Stomach smooth muscle (tissue), 2 donors: ENCODE data around the gene CIITA.

Experiments
- H3K27ac ChIP-seq: one replicate; pipeline ENCODE4 v1.7.0; 2013; ENCODE audit warnings: mild to moderate bottlenecking, low read length, inconsistent platforms
- H3K27me3 ChIP-seq, 2 donors: one replicate each; pipeline ENCODE4 v1.7.0; 2013; ENCODE audit warnings: low read length in 2 of 2; ENCODE audit not compliant: insufficient read depth in 2 of 2, control insufficient read depth in 1 of 2
- H3K36me3 ChIP-seq, 2 donors: one replicate each; pipeline ENCODE4 v1.7.0; 2013; ENCODE audit warnings: low read length in 2 of 2; ENCODE audit not compliant: control insufficient read depth in 2 of 2, insufficient read depth in 2 of 2
- H3K4me1 ChIP-seq: one replicate; pipeline ENCODE4 v1.7.0; 2013; ENCODE audit warnings: low read length; ENCODE audit not compliant: control insufficient read depth, insufficient read depth
- H3K4me3 ChIP-seq, 2 donors: one replicate each; pipeline ENCODE4 v1.7.0; 2013; ENCODE audit warnings: low read length in 2 of 2
- H3K9ac ChIP-seq, 2 donors: one replicate each; pipeline ENCODE4 v1.7.0; 2013; ENCODE audit warnings: low read length in 2 of 2, mild to moderate bottlenecking in 1 of 2
- H3K9me3 ChIP-seq, 2 donors: one replicate each; pipeline ENCODE4 v1.7.0; 2013; ENCODE audit warnings: low read length in 2 of 2; ENCODE audit not compliant: control insufficient read depth in 2 of 2
- donor health status: healthy.
- donor health status: Pancreatic carcinoma.

Gene CIITA

DNA sequence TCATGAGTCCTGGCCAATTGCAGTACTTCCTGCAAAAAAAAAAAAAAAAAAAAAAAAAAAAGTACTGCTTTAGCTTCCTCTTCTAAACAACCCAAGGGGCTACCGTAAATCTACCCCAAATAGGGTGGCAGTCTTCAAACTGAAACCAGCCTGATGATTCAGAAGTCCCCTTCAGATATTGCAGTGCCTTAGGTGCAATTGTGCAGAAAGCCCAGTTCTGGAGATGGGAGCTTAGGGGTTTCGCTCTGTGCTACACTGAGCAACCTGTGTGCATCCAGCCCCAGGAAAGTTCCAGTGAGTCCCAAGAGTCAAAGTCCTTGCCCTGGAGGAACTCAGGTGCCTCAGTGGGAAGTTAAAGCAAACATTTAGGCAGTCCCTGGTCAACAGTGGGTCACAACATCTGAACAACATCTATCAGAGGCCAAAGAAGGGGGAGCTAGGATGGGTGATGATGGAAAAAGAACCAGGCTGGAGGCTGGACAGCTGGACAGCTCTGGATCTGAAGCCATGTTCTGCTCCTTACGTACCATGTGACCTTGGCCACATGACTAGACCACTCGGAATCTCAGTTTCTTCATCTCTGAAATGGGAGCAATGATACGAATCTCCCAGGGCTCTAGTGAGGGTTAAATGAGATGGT, 6.7 kb upstream of the CIITA start:
- H3K4me1 ChIP-seq: no peaks in the 10 kb centered on the region
- H3K4me3 ChIP-seq: no peak overlapping the region
- peaks cover 5 to 6% of the 10 kb centered on the region in 2 donors for H3K27me3 ChIP-seq
- H3K27ac ChIP-seq: no peak overlapping the region
- no peak overlapping the region for H3K9ac ChIP-seq
- peaks cover 0 to 3% of the 10 kb centered on the region in 2 donors for H3K9me3 ChIP-seq
- no peaks in the 10 kb centered on the region for H3K36me3 ChIP-seq

DNA sequence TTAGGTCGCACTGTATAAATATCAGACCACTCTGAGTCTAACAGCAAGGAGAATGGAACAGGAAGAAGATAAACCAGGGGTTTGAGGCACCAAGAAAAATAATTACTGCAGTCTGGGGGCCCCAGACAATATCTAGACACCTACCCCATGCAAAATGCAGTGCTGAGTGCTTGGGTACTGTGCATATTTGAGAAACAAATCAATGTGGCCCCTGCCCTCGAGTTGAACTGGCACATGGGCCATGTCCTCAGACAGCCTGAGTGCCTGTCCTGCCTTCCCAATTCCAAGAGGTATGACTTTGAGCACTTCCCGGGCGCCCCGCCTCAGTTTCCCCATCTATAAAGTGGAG, 6.2 kb upstream of the CIITA start:
- Histone ChIP-seq H3K9ac (no peak overlapping the region), H3K4me3 (no peak overlapping the region), H3K9me3 (peaks cover 0 to 3% of the 10 kb centered on the region in 2 donors), H3K27me3 (peaks cover 7% of the 10 kb centered on the region in 2 donors), H3K27ac (peak overlapping the region; percentile 24), H3K36me3 (no peaks in the 10 kb centered on the region), H3K4me1 (no peaks in the 10 kb centered on the region)

DNA sequence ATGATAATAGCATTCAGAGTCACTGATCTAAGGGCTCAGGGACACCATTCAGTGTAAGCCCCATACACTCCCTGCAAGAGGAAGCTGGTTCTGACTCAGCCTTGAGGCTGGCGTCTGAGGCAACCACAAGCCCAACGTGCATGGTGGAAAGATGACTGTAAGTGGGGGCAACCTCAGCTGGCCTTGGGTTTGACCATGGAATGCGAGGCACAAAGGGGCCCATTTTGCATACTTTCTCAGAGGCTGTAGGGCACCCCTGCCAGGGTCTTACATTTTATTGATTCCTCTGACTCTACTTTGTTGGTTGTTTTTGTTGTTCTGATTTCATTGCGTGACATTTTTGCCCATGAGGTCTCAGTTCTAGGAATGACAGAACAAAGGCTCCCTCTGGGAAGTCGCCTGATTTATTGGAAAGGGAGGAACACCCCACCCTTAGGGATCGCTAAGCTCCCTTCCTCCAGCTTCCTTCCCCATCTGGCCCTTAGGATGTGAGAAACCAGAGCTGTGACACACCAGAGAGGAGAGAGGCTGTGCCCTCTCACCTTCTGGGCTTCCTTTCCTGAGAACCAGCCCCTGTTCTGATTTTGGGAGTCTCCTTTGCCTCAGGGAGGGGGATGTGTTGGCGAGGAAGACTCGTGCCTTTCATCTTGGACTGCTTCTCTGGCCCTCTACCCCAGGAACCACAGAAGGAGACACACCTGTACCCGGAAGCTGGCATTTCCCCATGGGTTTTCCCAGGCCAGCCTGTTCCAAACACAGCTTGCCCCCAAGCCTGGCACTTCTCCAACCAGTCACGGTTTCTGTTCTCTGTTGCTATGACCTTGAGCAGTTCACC, 5.6 kb upstream of the CIITA start:
- no peak overlapping the region for H3K4me3 ChIP-seq
- peak overlapping the region; percentile 24 for H3K27ac ChIP-seq
- no peak overlapping the region for H3K9ac ChIP-seq

GRCh38 chr16:10876315-10876714, 687 bp upstream of the CIITA start:
- Histone ChIP-seq H3K36me3 (no peaks in the 10 kb centered on the region), H3K27ac (no peak overlapping the region), H3K4me1 (peaks cover 9% of the 10 kb centered on the region), H3K9me3 (no peaks in the 10 kb centered on the region), H3K9ac (no peak overlapping the region), H3K27me3 (peaks cover 27 to 34% of the 10 kb centered on the region in 2 donors), H3K4me3 (no peak overlapping the region)

More for the DNA sequence above, 5.6 kb upstream of the CIITA start:
- peaks cover 0 to 3% of the 10 kb centered on the region in 2 donors for H3K9me3 ChIP-seq
- no peaks in the 10 kb centered on the region for H3K36me3 ChIP-seq
- no peaks in the 10 kb centered on the region for H3K4me1 ChIP-seq
- peaks cover 7 to 9% of the 10 kb centered on the region in 2 donors for H3K27me3 ChIP-seq

DNA sequence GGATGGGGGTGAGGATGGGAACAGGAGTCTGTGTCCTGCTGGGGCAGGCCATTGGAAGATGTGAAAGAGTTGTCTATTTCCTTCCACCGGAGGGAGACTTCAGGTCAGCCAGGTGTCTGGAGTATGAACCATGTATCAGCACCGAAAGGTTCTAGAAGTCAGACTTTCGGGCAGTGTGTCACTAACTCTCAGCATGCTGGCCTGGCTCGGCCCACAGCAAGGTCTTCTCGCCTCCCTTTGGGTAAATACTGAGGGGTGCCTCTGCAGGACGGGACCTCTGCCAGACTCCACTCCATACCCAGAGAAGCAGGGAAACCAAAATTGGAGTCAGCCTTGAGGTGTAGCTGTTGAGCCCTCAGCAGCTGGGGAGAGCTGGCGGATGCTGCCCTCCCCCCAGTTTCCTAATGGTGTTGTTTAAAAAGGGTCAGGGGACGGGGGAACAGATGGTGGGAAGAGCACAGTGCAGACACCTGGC, 507 bp downstream of the CIITA start:
- Histone ChIP-seq H3K4me3 (peak overlapping the region in 1 of 2 donors; percentile 15), H3K27ac (no peak overlapping the region), H3K4me1 (peaks cover 9% of the 10 kb centered on the region), H3K9ac (no peak overlapping the region), H3K27me3 (peaks cover 26 to 31% of the 10 kb centered on the region in 2 donors), H3K9me3 (no peaks in the 10 kb centered on the region), H3K36me3 (no peaks in the 10 kb centered on the region)

DNA sequence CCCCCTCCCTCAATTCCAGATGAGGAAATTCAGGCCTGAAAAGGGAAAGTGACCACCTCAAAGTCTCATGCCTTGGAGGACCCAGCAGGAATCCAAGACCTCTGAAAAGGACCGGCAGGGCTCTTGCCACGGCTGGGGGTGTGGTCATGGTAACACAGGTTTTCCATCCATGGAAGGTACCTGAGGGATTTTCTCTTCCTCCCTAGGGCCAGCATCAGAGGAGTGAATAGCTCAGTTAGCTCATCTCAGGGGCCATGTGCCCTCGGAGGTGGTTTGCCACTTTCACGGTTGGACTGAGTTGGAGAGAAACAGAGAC, 1.3 kb downstream of the CIITA start:
- peaks cover 9% of the 10 kb centered on the region for H3K4me1 ChIP-seq
- H3K36me3 ChIP-seq: no peaks in the 10 kb centered on the region
- H3K27ac ChIP-seq: no peak overlapping the region
- peak overlapping the region in 1 of 2 donors; percentile 40 for H3K9ac ChIP-seq
- H3K4me3 ChIP-seq: peak overlapping the region; percentile 82 to 83
- H3K9me3 ChIP-seq: no peaks in the 10 kb centered on the region
- H3K27me3 ChIP-seq: peaks cover 26 to 31% of the 10 kb centered on the region in 2 donors

DNA sequence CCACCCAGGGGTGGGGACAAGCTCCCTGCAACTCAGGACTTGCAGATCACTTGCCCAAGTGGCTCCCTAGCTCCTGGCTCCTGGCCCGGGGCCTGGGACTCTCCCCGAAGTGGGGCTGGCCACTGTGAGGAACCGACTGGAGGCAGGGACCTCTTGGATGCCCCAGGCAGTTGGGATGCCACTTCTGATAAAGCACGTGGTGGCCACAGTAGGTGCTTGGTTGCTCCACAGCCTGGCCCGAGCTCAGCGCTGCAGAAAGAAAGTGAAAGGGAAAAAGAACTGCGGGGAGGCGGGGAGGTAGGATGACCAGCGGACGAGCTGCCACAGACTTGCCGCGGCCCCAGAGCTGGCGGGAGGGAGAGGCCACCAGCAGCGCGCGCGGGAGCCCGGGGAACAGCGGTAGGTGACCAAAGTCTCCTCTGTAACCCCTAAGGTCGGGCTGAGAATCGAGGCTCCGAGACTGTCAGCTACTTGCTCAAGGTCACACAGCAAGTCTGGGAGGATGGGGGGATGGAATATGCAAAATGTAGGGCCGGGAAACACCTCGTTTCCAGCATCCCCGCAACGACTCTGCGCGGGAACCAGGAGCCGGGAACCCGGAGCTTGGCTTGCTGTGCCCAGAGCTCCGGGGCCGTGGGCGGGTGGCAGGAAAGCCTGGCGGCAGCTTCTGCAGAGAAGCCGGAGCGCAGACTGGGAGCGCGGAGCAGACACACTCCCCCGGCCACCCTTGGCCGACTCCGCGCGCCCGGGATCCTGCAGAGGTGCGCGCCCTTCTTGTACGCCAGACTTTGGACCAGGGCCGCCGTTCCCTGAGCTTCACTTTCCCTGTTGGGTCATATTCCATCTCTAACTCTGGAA, 1.9 kb downstream of the CIITA start:
- H3K27me3 ChIP-seq: peaks cover 26 to 31% of the 10 kb centered on the region in 2 donors
- H3K9me3 ChIP-seq: no peaks in the 10 kb centered on the region
- peak overlapping the region; percentile 37 for H3K27ac ChIP-seq
- H3K4me1 ChIP-seq: peaks cover 9% of the 10 kb centered on the region
- peak overlapping the region; percentile 82 to 83 for H3K4me3 ChIP-seq
- no peaks in the 10 kb centered on the region for H3K36me3 ChIP-seq
- peak overlapping the region; percentile 29 to 40 for H3K9ac ChIP-seq

- H3K27ac ChIP-seq: peak overlapping the region; percentile 37
Observed at GRCh38 chr16:10879681-10880589, 2.9 kb downstream of the CIITA start.

GRCh38 chr16:10880594-10881452, 3.8 kb downstream of the CIITA start:
- peaks cover 9% of the 10 kb centered on the region for H3K4me1 ChIP-seq
- peak overlapping the region in 1 of 2 donors; percentile 83 for H3K4me3 ChIP-seq
- H3K27me3 ChIP-seq: peaks cover 27% of the 10 kb centered on the region in 2 donors
- H3K36me3 ChIP-seq: no peaks in the 10 kb centered on the region
- no peaks in the 10 kb centered on the region for H3K9me3 ChIP-seq
- no peak overlapping the region for H3K9ac ChIP-seq
- H3K27ac ChIP-seq: no peak overlapping the region

More at GRCh38 chr16:10879681-10880589, 2.9 kb downstream of the CIITA start:
- no peaks in the 10 kb centered on the region for H3K9me3 ChIP-seq
- peak overlapping the region in 1 of 2 donors; percentile 40 for H3K9ac ChIP-seq
- peaks cover 9% of the 10 kb centered on the region for H3K4me1 ChIP-seq
- peak overlapping the region; percentile 82 to 83 for H3K4me3 ChIP-seq
- H3K27me3 ChIP-seq: peaks cover 26 to 31% of the 10 kb centered on the region in 2 donors
- H3K36me3 ChIP-seq: no peaks in the 10 kb centered on the region
